ENCODE results near the gene GFRA1. TPM values are rescaled to one million over a fixed set of nuclear protein-coding genes. Genes with fewer than 3 reads are reported as not detected.

GFRA1 gene
- total RNA-seq, 1 donor from 2014 or later: 36.4 TPM

DNA sequence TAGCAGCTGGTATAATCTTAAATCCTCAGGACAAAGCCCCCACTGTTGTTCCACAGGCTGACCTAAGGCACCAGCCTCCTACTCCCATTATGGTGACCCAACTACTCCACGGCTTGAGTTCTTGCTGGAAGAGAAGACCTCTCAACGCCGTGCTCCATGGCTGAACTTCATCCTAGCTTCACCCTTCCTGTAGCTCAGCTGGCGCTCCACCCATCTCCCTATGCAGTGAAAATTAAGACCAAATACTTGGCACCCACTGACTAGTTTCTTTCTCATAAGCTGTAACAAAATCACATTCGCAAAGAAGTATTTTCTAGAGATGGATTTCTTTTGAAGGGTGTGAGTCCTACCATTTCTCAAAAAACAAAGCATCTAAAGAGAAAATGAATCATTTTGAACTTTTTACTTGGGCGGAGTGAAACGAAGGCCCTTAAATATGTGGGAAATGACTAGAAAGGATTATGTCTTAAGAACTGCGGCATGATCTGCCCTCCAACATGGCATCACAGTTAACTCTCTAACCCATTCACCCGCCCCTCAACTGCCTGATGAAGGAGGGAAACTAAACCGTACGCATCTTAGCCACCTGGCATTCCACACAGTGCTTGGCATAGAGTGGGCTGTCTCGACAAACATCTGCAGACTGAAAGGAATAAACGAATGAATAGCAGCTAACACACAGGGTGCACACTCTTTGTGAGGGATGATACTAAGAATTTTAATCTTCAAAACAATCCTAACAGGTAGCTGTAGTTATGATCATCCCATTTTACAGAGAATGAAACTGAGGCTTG is 32.7 kb downstream of the GFRA1 start:
- no peak for DNase-seq

DNA sequence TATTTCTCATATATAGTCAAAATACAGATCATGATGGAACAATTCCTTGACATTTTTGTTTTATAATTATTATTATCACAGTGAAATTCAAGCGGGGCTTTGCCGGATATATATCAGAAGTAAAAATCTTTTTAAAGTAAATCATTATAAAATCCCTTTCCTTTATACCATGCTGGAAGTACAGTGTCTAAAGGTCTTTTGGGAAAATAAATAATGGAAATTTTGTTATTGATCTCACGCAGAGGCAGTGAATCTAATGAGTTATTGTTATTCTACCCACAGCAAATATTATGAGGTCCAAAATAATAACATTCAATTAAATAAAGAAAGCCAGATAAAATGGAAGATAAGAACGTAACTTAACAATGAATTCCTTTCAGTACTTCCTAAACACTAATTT is 33.8 kb downstream of the GFRA1 start:
- DNase-seq: no peak

DNA sequence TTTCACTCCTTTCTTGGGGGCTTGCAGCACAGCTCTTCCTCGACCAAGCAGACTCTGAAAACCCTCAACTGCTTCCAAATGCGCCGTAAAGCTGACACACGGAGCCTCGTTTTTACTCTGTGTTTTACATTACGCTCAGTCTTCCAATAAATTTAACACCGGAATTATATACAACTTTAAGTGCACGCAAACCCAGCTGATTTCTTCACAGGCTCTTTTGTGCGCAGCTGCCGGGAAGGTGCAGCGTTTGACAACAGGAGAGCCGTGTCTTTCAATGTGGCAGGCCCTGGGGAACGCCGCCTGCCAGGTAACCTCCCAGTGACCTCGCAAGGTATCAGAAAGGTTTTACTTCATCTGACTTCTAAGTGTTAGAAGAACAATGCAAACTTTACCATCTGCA is 35.0 kb downstream of the GFRA1 start:
- no peak for DNase-seq

DNA sequence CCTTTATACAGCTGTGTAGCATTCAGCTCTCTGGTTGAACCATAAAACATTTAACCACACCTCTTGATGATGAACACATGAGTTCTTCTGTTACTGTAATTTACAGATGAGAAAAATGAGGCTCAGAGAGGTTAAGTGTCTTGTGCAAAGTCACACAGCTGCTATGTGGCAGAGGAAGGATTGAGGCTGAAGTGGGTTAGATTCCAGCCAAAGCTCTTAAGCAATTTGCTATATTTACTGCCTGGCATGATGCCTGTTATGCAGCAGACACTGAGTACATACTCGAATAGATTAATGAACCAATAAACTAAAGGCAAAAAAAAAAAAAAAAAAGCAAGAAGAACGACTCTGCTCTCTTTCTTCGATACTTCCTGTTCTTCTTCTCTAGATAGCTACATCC is 35.7 kb downstream of the GFRA1 start:
- DNase-seq: no peak

DNA sequence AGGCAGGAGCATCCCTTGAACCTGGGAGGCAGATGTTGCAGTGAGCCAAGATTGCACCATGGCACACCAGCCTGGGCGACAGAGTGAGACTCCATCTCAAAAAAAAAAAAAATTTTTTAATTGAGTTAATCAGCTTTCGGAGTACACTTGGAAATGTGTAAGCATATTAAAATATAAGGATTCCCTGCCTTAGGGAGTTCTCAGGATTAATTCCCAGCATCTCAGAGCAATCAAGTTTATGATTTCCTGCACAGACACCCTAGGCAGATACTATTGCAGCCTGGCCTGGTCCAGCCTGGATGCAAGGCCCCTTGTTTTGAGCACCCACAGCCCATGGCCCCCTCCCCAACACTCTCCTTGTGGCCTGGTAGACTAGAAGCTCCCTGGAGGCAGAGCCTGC is 39.8 kb downstream of the GFRA1 start:
- DNase-seq: no peak

DNA sequence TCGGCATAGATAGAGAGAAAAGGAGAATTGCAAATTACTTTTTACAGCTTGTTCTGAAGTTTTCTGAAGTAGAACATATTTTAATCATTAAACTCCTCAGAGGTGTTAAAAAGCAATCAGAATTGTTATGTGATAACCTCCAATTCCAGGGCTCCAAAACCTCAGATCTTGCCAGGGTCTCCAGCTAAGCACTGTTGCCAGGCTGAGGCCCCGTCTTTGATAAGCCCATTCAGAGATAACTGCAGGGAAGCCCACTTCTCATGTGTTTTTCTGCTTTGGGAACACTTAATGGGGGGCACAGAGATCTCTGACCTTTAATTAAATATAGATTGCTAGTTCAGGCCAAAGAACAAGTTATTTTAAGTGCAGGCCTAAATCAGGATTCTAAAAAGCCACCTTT is 40.4 kb downstream of the GFRA1 start:
- DNase-seq: no peak

DNA sequence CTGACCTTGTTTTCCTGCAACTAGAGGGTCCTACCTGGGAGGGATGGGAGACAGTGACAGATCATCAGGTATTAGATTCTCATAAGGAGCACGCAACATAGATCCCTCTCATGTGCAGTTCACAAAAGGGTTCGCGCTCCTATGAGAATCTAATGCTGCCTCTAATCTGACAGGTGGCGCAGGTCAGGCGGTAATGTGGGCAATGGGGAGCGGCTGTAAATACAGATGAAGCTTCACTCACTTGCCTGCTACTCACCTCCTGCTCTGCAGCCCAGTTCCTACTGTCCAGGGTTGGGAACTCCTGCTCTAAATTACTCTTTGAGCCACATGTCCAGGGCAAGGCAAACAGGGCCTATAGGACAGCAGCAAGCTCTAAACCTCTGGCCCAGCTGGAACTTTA is 46.2 kb downstream of the GFRA1 start:
- DNase-seq: no peak

DNA sequence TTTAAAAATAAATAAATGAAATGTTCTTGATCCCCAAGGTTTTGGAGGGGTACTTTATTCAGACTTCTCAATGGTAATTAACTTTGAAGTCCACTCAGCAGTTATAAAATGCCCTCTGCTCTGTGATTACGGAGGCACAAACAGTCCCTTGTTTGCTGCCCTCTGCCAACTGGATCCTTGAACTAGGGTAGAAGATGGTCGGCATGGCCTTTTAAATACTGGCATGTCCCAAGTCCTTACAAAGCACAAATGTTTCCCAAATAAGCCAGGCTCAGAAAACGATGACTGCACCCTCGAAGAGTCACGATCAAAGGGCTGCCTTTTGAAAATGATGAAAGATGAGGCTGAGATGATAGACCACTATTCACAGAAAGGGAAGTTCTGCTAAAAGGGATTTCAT is 47.0 kb downstream of the GFRA1 start:
- DNase-seq: no peak

DNA sequence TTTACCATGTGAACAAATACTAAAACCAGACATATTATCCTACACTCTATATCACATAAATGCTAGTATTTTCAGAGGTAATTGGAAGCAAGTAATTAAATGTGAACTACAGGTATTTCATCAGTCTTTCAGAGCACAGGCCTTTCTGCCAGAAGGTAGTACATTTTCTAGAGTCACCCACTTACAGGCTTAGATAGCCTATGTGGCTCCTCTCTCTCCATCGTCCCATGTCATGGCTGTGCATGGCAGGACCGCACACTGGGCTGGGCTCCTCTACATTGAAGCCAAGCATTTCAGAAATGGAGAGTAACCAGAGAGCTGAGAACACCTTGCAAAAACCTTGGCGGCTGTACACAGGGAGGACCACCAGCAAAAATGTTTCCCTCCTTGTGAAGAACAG is 49.7 kb downstream of the GFRA1 start:
- no peak for DNase-seq

DNA sequence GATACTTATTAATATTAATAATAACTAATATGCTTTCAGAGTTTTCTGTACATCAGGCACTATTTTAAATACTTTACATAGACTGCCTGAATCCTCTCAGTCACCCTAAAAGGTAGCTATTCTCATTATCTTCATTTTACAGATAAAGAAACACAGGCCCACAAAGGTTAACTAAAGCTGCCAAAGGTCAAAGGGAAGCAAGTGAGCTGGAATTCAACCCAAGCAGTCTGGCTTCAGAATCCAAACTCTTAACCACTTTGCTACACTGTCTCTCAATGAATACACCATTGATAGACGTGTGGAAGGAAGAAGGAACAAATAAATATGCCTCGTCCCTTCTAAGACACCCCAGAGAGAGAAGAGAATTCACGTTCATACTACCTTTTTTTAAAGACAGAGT is 52.0 kb downstream of the GFRA1 start:
- DNase-seq: no peak

DNA sequence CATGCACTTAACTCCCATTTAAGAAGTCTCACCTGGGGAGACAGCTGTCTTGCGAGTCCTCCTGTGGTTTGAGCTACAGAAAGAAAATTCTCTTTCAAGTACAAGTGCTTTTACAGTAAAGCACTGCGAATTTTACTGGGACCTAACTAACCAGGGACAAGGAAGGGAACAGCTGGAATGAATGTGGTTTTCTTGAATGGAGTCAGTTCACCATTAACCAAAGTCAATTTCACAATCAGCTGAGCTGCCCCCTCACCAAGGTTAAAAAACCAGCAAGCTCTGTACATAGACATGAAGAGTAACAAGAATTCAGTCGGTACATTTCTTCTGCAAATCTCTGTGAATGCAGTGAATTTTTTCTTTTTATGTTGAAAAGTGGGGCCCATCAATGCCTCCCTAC is 56.3 kb downstream of the GFRA1 start:
- no peak for DNase-seq

DNA sequence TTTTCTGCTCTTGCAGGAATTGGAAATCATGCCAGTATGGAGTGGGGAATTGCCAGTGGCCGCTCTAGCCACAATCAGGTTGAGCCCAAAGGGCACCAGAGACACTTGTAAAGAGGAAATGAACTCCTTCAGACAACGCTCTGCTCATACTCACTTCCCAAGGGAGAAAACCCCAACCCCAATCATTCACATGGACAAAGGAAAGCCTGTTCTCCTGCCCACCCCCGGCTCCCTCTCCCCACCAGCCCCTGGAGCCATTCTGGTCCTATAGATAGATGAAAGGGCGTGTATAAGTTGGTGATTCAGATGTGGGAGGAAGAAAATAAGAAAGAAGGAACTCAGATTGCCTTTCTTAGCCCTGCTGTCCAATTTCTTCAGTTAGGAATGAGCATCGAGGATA is 57.4 kb downstream of the GFRA1 start:
- no peak for DNase-seq

DNA sequence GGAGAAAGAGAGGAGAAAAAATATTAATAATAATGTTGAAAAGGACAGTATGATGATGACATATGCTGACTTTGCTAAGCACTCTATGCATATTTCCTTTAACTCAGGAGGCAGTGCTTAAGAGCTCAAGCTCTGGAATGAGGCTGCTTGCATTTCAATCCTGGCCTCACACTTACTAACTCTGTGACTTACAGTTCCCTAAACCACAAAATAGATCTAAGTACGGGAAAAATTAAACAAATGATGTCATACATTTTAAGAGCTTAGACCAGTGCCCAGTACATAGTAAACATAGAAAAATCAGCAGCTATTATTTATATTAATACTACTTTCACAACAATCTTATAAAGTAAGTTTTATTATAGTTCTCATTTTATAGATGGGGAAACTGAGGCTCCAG is 61.3 kb downstream of the GFRA1 start:
- DNase-seq: no peak

DNA sequence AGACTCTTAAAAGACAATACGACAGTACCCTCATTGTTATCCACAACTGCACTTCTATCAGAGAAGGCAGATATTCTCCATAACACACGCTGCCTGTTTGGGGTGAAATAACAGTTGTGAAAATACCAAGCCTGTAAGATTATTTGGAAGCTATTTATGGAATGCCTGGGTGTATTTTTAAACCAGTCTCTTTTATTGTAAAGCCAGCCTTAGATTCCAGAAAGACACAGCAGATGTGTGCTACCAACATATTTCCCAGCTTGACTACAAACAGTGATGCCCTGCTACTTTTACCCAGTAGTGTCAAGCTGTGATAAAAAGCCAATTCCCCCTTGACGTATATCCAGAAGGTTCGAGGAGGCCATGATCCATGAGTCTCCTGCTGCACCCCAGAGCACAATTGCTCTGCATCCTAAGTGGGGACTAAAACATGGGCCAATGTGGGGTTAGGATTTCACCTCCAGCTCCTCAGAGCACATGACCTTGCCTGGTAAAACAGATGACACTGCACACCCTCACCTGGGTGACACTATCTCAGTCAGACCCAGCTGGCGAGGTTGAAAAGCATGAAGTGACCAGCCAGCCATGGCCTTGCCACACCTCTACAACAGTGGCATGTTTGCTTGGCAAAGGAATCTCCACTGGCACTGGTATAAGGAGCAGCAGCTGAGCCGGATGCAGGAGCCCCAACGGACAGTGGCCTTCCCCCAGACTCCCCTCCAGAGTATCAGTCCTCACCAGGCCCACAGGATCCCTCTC is 62.2 kb downstream of the GFRA1 start:
- DNase-seq: no peak

DNA sequence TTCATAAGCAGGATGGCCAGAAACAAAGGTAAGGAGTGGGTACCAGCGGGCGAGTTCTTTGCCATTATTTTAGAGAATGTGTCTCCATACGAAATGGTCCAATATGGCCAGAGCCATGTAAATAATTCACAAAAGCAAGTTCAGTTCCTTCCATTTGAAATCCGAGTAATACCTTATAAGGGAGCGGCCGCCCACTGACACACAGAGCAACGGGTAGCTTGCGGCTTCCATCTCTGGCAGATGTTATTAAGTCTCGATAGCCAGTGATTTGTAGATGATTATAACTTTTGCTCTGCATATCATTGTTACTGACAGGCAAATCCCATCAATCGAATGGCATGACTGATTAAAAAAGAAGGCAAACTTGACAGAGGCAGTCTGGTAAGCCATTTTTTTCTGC is 63.2 kb downstream of the GFRA1 start:
- no peak for DNase-seq

DNA sequence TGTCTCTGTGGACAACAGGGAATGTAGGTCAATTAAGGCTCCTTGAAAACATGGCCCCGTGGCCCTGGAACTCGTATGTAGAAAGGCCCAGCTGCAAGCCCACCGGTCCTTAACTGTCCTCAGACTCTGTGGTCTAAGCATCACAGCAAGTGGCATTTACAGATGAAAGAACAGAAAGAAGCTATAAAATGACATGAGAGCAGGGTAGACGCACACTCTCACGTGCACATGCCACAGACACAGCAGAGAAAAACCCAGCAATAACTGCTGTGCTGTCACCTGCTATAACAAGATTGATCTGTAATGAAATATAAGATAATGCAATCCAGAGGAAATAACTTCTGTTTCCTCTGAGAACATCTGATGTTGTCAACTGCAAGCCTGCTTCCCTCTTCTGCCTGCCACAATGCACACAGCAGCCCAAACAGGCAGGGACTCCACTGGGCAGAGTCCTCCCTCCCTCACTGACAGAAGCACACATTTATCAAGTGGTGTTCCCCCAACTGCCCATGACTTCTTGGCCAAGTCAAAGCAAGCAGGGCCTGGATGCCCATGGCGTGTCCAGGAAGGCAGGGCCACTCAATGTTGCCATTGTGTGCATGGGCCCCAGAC is 63.9 kb downstream of the GFRA1 start:
- no peak for DNase-seq

DNA sequence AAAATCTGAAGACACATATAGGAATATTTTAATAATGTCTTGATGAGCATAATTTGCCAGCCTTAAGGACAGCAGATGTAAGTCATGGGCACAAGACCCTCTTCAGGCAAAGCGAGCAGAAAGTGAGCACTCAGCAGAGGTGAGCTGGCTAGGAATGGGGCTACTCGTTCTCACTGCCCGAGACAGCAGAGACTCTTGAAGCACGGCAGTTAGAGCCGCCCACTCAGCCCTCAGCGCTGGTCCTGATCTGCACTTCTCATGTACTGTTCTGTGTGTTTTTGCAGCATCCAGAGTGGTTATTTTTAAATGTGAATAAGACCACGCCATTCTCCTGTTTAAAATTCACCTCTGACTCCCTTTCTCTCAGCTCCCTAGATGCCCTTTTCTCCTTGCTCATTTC is 65.3 kb downstream of the GFRA1 start:
- no peak for DNase-seq

DNA sequence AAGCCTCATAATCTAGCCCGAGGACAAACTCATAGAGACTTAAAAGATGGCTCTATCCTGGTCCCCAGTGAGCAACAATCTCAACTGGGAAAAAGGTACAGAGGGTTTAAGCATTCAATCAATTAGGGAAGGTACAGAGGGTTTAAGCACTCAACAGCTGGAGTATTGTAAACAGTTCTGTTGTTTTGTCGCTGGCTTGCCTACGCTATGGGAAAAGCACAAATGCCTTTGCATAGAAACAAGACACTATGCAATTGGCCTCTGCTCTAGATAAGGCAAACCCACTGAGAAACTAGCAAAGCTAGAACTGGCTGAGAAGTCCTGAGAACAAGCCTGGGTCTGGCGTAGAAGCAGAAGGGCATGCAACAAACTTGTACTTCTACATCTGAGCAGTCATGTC is 69.3 kb downstream of the GFRA1 start:
- DNase-seq: no peak

DNA sequence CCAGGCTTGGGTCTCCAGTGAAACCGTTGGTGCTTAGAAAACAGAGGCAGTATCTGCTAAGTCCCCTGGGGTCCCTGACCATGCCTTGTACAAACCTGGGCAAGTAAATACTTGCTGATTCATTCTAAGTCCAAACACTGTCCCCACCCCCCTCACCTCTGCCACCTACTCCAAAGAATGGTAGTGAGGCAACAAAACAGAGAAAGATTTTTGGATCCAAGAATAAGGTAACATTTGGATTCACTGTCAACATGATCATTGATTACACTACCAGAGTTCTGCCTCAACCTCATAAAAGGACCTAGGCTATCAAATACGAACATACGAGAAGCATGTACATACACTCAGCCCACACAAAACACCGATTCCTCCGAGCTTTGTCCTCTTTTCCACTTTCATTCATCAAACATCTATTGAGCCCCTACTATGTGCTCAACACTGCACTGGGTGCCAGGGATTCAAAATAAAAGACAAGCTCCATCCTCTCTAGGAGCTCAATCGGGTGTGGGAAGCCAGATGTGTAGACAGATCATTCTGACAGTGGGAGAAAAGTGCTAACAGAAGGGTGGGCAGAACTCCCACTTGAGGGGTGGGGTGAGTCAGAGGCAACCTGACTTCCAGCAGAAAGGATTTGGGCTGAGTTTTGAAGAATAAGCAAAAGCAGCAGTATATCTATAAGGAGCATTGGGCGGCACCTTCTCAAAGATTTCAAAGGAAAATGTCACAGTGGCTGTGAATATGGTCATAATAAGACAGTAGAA is 71.2 kb downstream of the GFRA1 start:
- no peak for DNase-seq

DNA sequence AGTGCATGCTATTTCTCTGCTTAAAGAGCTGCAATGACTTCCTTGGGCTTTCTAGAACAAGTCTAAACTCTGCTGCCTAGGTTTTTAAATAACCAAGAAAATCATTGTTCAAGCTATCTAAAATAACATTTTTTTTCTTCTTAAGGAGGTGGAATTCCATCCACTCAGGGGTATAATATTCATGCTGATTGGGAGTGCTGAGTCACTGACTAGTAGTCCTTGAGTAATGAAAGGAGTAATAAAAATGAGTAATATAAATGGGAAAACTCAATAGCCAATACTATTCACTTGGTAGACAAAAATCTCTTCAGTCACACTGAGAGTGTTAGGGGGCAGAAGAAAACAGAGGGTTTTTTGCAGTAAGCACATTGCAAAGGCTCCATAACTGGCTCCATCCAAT is 72.0 kb downstream of the GFRA1 start:
- DNase-seq: no peak

DNA sequence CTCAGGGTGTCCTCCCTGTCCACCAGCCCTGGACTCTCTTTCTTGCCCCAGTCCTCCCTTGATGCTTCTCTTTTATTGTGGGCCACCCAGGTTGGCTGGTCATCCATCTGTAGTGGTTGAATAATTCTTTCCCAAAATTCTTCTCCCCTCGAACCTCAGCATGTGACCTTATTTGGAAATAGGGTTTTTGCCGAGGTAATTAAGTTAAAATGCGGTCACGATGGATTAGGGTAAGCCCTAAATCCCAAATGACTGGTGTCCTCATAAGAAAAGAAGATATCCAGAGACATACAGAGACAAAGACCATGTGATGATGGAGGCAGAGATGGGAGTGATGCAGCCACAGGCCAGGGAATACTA is 74.3 kb downstream of the GFRA1 start:
- DNase-seq: no peak

DNA sequence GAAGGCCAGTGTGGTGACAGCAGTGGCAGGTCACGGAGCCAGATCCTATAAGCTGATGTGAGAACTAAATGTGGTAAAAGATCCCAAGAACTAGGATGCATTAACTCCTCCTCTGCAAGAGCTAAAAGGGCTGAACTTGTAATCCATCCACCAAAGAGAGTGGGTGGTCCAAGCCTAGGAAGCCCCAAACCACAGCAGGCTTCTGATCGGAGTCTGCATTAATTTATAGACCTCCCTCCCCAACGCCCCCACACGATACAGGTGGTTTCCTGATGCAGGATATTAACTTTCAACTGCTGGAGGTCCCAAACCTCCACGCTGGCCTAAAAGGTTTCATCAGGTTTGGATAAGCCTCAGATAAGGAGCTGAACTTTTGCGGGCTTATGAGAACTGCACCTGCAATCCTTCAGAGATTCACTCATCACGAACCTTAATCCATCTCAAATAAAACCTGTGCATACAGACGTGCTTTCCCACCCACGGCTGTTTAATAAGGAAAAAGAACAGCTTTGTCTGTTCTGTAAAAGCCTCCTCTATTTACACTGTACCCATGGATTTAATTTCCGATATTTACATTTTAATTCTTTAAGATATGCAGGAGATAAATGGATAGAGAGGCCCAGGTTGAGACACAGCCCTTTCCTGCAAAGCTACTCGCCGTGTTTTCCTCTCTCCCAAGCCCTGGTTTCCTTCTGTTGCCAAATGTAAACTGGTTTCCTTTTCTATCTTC is 74.9 kb downstream of the GFRA1 start:
- no peak for DNase-seq

DNA sequence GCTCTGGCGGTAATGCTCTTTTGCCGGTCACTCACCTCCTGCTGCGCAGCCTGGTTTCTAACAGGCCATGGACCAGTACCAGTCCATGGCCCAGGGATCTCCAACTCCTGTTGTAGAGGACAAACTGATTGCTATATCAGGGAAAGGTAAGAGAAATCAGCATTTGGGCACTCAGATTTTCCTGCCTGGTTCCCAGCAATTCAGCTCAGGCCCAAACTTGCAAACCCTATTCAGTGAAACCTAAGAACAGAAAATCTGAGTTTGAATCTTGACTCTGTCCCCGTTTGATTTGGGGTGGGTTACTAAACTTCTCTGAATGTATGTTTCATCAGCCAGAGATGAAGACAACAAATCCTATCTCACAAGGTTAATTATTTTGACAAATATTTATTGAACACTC is 77.4 kb downstream of the GFRA1 start:
- no peak for DNase-seq

Data from dermis blood vessel endothelial cell (primary cell).